Right lobe of liver (tissue), 4 donors: ENCODE data around the gene RERE.

Experiments used
- CTCF ChIP-seq, 4 donors: fragments of 200-600 bp in 3 of 4; fragments of 450-650 bp in 1 of 4; IDR thresholded peaks; one replicate each; pipeline versions ENCODE4 v1.5.1 to v1.8.0; 2016 to 2022; ENCODE audit warnings: antibody characterized with exemption in 4 of 4, mild to moderate bottlenecking in 2 of 4
- POLR2A ChIP-seq: fragments of 450-650 bp; IDR thresholded peaks from one replicate; pipeline ENCODE4 v1.6.1; 2017; ENCODE audit warnings: antibody characterized with exemption, mild to moderate bottlenecking
- donor health status: DM: no; HTN: no; CAD: no.
- donor health status: DM: no; HTN: no; CAD: no.
- donor health status: DM: no; HTN: yes; CAD: no.

- TF ChIP-seq CTCF (IDR thresholded peaks at IDR 0.05) (no peak), POLR2A (no peak)
Observed at GRCh38 chr1:8545078-8545477, 272.4 kb downstream of the RERE start.
